Muscle layer of duodenum (tissue), 2 donors: ENCODE data around the gene AP3D1.
"Not testable (repeated sequence)": the region's sequence is repeated elsewhere in the genome, so short reads cannot be mapped to it uniquely, and the experiment has no call there.

ENCODE experiments used
- H3K27ac ChIP-seq: one replicate; pipeline ENCODE4 v1.7.0; 2013; ENCODE audit warnings: mild to moderate bottlenecking, low read length
- H3K27me3 ChIP-seq: one replicate; pipeline ENCODE4 v1.7.0; 2013; ENCODE audit warnings: low read depth, mild to moderate bottlenecking, control low read depth, low read length
- H3K36me3 ChIP-seq, 2 donors: one replicate each; pipeline ENCODE4 v1.7.0; 2013; ENCODE audit warnings: low read length in 2 of 2, control low read depth in 1 of 2, mild to moderate bottlenecking in 1 of 2; ENCODE audit not compliant: insufficient read depth in 2 of 2, control insufficient read depth in 1 of 2
- H3K4me1 ChIP-seq, 2 donors: one replicate each; pipeline ENCODE4 v1.7.0; 2013; ENCODE audit warnings: low read length in 2 of 2, mild to moderate bottlenecking in 2 of 2, control low read depth in 1 of 2, moderate library complexity in 1 of 2; ENCODE audit not compliant: insufficient read depth in 2 of 2, control insufficient read depth in 1 of 2
- H3K4me3 ChIP-seq, 2 donors: one replicate each; pipeline ENCODE4 v1.7.0; 2013; ENCODE audit warnings: low read length in 2 of 2, low read depth in 1 of 2, mild to moderate bottlenecking in 1 of 2
- H3K9me3 ChIP-seq, 2 donors: one replicate each; pipeline ENCODE4 v1.7.0; 2013; ENCODE audit warnings: low read length in 2 of 2, control low read depth in 1 of 2, mild to moderate bottlenecking in 1 of 2; ENCODE audit not compliant: control insufficient read depth in 1 of 2
- donor health status: healthy.

The AP3D1 gene

DNA sequence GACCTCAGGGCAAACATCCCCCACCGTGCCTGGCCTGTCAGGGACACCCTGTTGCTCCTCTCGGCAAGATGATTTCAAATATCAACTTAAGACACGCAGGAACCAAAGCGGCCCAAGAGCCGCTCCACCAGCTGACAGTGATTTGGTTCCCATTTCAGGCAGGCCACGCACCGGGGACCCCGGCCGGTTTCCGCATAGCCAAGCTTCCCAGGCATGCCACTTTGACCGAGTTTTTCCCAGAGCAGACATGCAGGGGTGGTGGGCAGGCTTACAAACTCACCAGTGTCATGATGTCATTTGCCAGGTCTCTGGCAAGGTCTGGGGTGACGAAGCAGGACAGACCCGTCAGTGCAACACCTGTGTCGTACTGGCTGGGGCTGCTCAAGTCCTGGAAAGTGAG lies 19.2 kb downstream of the AP3D1 start:
- Histone ChIP-seq H3K9me3 (no peaks in the 10 kb centered on the region), H3K4me1 (no peaks in the 10 kb centered on the region), H3K27me3 (no peaks in the 10 kb centered on the region), H3K4me3 (no peak overlapping the region), H3K36me3 (peaks cover 30 to 61% of the 10 kb centered on the region in 2 donors), H3K27ac (no peak overlapping the region)

- H3K4me3 ChIP-seq, H3K4me1 ChIP-seq, H3K27me3 ChIP-seq, H3K27ac ChIP-seq, H3K9me3 ChIP-seq: not testable (repeated sequence)
- peaks cover 27 to 58% of the 10 kb centered on the region in 2 donors for H3K36me3 ChIP-seq
Observed at GRCh38 chr19:2131012-2131975, 20.1 kb downstream of the AP3D1 start.

DNA sequence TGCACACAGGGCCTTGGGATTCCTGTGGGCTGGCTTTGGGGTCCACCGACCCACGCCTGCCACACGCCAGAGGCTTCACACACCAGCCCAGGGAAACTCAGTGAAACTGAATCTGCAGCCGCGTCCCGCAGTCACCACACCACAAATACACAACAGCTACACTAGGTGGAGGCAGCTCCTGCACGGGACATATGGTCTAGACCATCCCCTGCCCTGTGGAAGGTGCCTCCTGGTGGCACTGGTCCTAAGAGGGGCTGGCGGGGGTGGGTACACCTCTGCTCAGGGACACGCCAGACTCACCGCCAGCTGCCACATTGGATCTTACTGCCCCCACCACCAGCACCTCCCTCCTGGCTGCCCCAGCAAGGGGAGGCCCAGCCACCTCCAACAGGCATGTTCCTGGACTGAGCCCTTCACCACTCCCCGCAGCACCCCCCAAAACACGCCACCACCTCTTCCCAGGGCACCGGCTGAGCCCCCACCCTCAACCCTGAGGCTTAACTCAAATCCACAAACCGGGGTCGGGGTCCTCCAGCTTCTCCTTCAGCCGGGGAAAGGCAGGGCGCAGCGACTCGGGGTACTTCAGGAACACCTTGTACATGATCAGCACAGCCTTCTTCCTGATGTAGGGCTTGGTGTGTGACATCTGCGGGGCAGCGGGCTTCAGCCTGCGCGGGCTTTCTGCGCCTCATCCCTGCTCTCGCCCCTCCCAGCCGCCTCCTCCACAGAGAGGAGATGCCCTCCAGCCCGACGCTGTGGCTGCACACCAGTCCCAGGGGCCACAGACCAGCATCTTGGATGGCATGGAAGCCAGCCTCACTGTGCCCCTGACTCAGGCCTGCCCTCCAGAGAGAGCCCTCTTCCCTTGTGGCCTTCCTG lies 21.2 kb downstream of the AP3D1 start:
- Histone ChIP-seq H3K27me3 (no peaks in the 10 kb centered on the region), H3K36me3 (peaks cover 25 to 65% of the 10 kb centered on the region in 2 donors), H3K9me3 (no peaks in the 10 kb centered on the region), H3K4me3 (no peak overlapping the region), H3K4me1 (no peaks in the 10 kb centered on the region), H3K27ac (no peak overlapping the region)

DNA sequence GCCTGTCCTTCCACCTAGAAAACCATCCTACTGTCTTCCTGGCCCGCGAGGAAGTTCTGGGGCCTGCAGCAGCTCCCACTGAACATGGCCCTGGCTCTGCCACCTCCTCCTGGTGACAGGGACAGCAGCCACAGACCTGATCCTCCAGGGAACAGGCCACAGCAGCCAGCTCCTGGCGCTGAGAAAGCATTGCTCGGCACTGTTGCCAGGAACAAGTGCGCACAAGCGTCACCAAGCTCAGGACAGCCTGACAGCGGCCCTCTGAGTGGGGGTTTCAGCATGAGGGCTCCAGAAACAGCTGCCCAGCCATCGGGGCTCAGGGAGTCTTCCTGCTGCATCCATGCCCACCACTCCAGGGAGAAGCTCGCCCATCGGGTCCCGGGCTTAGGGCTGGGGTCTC lies 21.9 kb downstream of the AP3D1 start:
- Histone ChIP-seq H3K36me3 (peaks cover 25 to 66% of the 10 kb centered on the region in 2 donors), H3K4me1 (no peaks in the 10 kb centered on the region), H3K27me3 (no peaks in the 10 kb centered on the region), H3K9me3 (no peaks in the 10 kb centered on the region), H3K4me3 (no peak overlapping the region), H3K27ac (no peak overlapping the region)

GRCh38 chr19:2129022-2129421 lies 22.3 kb downstream of the AP3D1 start:
- H3K4me3 ChIP-seq: no peak overlapping the region
- H3K4me1 ChIP-seq: no peaks in the 10 kb centered on the region
- no peaks in the 10 kb centered on the region for H3K27me3 ChIP-seq
- H3K27ac ChIP-seq: no peak overlapping the region
- peaks cover 25 to 70% of the 10 kb centered on the region in 2 donors for H3K36me3 ChIP-seq
- no peaks in the 10 kb centered on the region for H3K9me3 ChIP-seq

DNA sequence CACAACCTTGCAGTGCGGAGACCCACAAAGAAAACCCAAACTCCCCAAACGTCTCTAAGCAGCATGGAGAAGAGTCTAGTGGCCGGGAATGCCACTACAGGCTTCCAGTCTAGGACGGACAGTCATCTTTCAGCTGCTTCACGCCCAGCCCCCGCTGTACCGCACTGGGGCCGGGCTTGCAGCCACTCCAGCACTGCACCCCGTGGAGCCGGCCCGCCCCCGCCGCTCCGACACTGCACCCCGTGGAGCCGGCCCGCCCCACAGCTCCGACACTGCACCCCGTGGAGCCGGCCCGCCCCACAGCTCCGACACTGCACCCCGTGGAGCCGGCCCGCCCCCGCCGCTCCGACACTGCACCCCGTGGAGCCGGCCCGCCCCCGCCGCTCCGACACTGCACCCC lies 23.1 kb downstream of the AP3D1 start:
- H3K9me3 ChIP-seq, H3K4me3 ChIP-seq, H3K27me3 ChIP-seq, H3K4me1 ChIP-seq, H3K27ac ChIP-seq: not testable (repeated sequence)
- peaks cover 32 to 77% of the 10 kb centered on the region in 2 donors for H3K36me3 ChIP-seq

- no peaks in the 10 kb centered on the region for H3K9me3 ChIP-seq
- no peak overlapping the region for H3K4me3 ChIP-seq
- no peaks in the 10 kb centered on the region for H3K4me1 ChIP-seq
- peaks cover 33 to 78% of the 10 kb centered on the region in 2 donors for H3K36me3 ChIP-seq
- H3K27me3 ChIP-seq: no peaks in the 10 kb centered on the region
- H3K27ac ChIP-seq: no peak overlapping the region
Observed at GRCh38 chr19:2127758-2128157, 23.6 kb downstream of the AP3D1 start.

DNA sequence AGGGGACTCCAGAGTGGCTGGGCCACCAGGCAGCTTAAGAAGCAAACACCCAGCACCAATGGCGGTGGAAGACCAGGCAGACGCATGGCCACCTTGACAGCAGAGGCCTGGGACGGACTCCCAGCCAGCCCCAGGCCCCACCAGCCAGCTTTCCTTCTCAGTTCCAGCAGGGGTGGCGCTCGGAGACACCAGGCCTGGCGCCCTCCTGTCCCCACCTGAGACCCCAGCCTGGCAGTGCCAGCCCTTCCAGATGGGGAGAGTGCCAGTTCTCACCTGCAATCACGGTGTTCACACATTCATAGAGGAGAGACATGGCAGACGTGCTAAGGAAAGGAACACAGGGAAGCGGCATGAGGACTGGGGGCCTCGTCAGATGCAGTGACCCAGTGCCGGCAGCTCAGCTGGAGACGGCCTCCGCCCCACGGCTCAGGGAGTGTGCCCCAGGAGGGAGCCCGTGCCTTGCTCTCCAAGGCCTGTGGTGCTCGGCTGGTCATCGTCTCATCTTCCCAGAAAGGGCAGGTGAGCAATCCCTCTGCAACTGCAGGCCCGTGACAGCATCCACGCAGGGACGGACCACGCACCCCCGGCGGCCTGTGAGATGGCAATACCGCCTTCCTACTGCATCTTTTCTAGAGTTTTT lies 24.4 kb downstream of the AP3D1 start:
- no peak overlapping the region for H3K27ac ChIP-seq
- H3K4me1 ChIP-seq: no peaks in the 10 kb centered on the region
- H3K4me3 ChIP-seq: no peak overlapping the region
- peaks cover 33 to 78% of the 10 kb centered on the region in 2 donors for H3K36me3 ChIP-seq
- H3K27me3 ChIP-seq: no peaks in the 10 kb centered on the region
- no peaks in the 10 kb centered on the region for H3K9me3 ChIP-seq

DNA sequence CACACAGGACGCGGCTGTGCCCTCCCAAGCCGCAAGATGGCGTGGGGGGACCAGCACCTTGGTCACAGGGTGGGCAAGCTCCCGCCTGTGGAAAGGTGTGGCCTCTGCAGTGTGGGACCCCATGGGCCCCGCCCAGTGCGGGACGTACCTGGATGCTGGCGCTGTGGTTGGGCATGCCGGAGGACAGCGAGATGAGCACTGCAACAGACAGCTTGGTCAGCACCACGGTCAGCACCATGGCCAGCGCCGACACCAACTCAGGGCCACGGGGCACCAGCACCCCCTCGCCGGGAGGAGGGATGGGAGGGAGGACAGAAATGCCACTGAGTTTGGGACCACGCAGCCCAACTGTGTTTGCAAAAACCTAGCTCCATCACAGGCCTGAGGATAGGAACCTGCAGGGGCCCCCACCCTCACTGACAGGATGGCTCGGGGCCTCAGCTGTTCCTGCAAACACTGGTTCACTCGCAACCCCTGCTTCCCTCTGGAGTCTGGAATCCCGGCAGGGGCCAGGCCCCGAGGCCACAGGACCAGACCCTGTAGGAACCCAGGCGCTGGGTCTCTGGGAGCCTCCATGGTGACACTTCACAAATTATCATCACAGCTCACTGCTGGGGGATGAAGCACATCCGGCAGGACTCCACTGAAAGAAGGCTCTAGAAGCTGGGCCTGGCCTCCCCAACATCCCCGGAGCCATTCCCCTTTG lies 27.5 kb downstream of the AP3D1 start:
- Histone ChIP-seq H3K4me3 (no peak overlapping the region), H3K9me3 (no peaks in the 10 kb centered on the region), H3K36me3 (peaks cover 28 to 79% of the 10 kb centered on the region in 2 donors), H3K27me3 (no peaks in the 10 kb centered on the region), H3K4me1 (no peaks in the 10 kb centered on the region), H3K27ac (no peak overlapping the region)

- H3K4me1 ChIP-seq: no peaks in the 10 kb centered on the region
- peaks cover 36 to 86% of the 10 kb centered on the region in 2 donors for H3K36me3 ChIP-seq
- no peak overlapping the region for H3K4me3 ChIP-seq
- no peaks in the 10 kb centered on the region for H3K27me3 ChIP-seq
- no peak overlapping the region for H3K27ac ChIP-seq
- no peaks in the 10 kb centered on the region for H3K9me3 ChIP-seq
Observed at GRCh38 chr19:2122982-2123381, 28.4 kb downstream of the AP3D1 start.
